ENCODE data around the gene SPRYD4. TPM values are rescaled to one million over a fixed set of nuclear protein-coding genes. Genes with fewer than 3 reads are reported as not detected.

SPRYD4 gene
- polyA plus RNA-seq, 4 donors, result 2.4 to 6.1 (median 4.2) TPM

GRCh38 chr12:56520048-56520447 lies 51.7 kb downstream of the SPRYD4 start:
- no peak for DNase-seq (ENCODE audit: low read depth in 4 of 4, low spot score in 3 of 4)

GRCh38 chr12:56520506-56520905 lies 52.1 kb downstream of the SPRYD4 start:
- DNase-seq (ENCODE audit: low read depth in 4 of 4, low spot score in 3 of 4), result no peak

GRCh38 chr12:56521209-56521589 lies 52.8 kb downstream of the SPRYD4 start:
- DNase-seq (ENCODE audit: low read depth in 4 of 4, low spot score in 3 of 4), result no peak

GRCh38 chr12:56521590-56522371 lies 53.4 kb downstream of the SPRYD4 start, which contains the start of gene RBMS2:
Gene RBMS2, plus strand, starts transcription at chr12:56521820. Its CDS starts 204 bp downstream, at chr12:56522024.
- DNase-seq (ENCODE audit: low read depth in 4 of 4, low spot score in 3 of 4), result peak; percentile 77 to 88 (median 80)

- DNase-seq (ENCODE audit: low read depth in 4 of 4, low spot score in 3 of 4), result no peak
Observed at GRCh38 chr12:56522411-56523193, 54.2 kb downstream of the SPRYD4 start.

GRCh38 chr12:56528846-56529245 lies 60.5 kb downstream of the SPRYD4 start:
- no peak for DNase-seq (ENCODE audit: low read depth in 4 of 4, low spot score in 3 of 4)

Other genes with a start within 250 kb of the SPRYD4 start
- 10 to 100 TPM; 42.5 to 43.6 (median 43.3) TPM for gene RNF41, start 246.7 kb upstream of the SPRYD4 start, polyA plus RNA-seq (ENCODE audit: insufficient read length in 4 of 4)
- gene NABP2, start 244.2 kb upstream of the SPRYD4 start, polyA plus RNA-seq (ENCODE audit: insufficient read length in 4 of 4), result 10 to 100 TPM; 26.5 to 31.0 (median 30.3) TPM
- gene SLC39A5, start 238.5 kb upstream of the SPRYD4 start, polyA plus RNA-seq (ENCODE audit: insufficient read length in 4 of 4), result 10 to 100 TPM in 3 of 4 donors, 1 to 10 TPM in 1; 3.0 to 63.3 (median 44.9) TPM
- 10 to 100 TPM; 23.8 to 42.5 (median 28.9) TPM for gene ANKRD52, start 210.2 kb upstream of the SPRYD4 start, polyA plus RNA-seq (ENCODE audit: insufficient read length in 4 of 4)
- gene COQ10A, start 201.6 kb upstream of the SPRYD4 start, polyA plus RNA-seq (ENCODE audit: insufficient read length in 4 of 4), result 10 to 100 TPM; 11.0 to 21.2 (median 15.5) TPM
- 100 to 1,000 TPM; 114 to 224 (median 198) TPM for gene CS, start 168.2 kb upstream of the SPRYD4 start, polyA plus RNA-seq (ENCODE audit: insufficient read length in 4 of 4)
- gene CNPY2, start 152.6 kb upstream of the SPRYD4 start, polyA plus RNA-seq (ENCODE audit: insufficient read length in 4 of 4), result 100 to 1,000 TPM in 3 of 4 donors, 10 to 100 TPM in 1; 95.9 to 159 (median 151) TPM
- 100 to 1,000 TPM in 2 of 4 donors, 10 to 100 TPM in 2; 48.7 to 116 (median 92.9) TPM for gene PAN2, start 134.6 kb upstream of the SPRYD4 start, polyA plus RNA-seq (ENCODE audit: insufficient read length in 4 of 4)
- 1 to 10 TPM in 1 of 4 donors, under 1 TPM in 3; 0.57 to 1.3 (median 0.77) TPM for gene IL23A, start 129.7 kb upstream of the SPRYD4 start, polyA plus RNA-seq (ENCODE audit: insufficient read length in 4 of 4)
- gene STAT2, start 108.5 kb upstream of the SPRYD4 start, polyA plus RNA-seq (ENCODE audit: insufficient read length in 4 of 4), result 100 to 1,000 TPM in 3 of 4 donors, 10 to 100 TPM in 1; 78.8 to 139 (median 105) TPM
- gene APOF, start 105.7 kb upstream of the SPRYD4 start, polyA plus RNA-seq (ENCODE audit: insufficient read length in 4 of 4), result under 1 TPM in 1 of 4 donors, not detected in 3; 0.13 TPM
- 10 to 100 TPM; 22.4 to 45.4 (median 38.4) TPM for gene TIMELESS, start 19.2 kb upstream of the SPRYD4 start, polyA plus RNA-seq (ENCODE audit: insufficient read length in 4 of 4)
- gene MIP, start 13.9 kb upstream of the SPRYD4 start, polyA plus RNA-seq (ENCODE audit: insufficient read length in 4 of 4), result under 1 TPM in 1 of 4 donors, not detected in 3; 0.13 TPM
- 1 to 10 TPM in 3 of 4 donors, under 1 TPM in 1; 0.83 to 2.2 (median 1.8) TPM for gene GLS2, start 19.6 kb downstream of the SPRYD4 start, polyA plus RNA-seq (ENCODE audit: insufficient read length in 4 of 4)
- gene RBMS2, start 53.2 kb downstream of the SPRYD4 start, polyA plus RNA-seq (ENCODE audit: insufficient read length in 4 of 4), result 10 to 100 TPM; 32.3 to 46.9 (median 44.2) TPM
- 10 to 100 TPM; 56.3 to 99.8 (median 85.0) TPM for gene BAZ2A, start 161.7 kb downstream of the SPRYD4 start, polyA plus RNA-seq (ENCODE audit: insufficient read length in 4 of 4)
- 1,000 to 10,000 TPM in 1 of 4 donors, 100 to 1,000 TPM in 3; 483 to 1,155 (median 920) TPM for gene ATP5F1B, start 177.4 kb downstream of the SPRYD4 start, polyA plus RNA-seq (ENCODE audit: insufficient read length in 4 of 4)
- 100 to 1,000 TPM; 274 to 381 (median 335) TPM for gene PTGES3, start 219.7 kb downstream of the SPRYD4 start, polyA plus RNA-seq (ENCODE audit: insufficient read length in 4 of 4)